Fibroblast of skin of left biceps (primary cell): ENCODE results near the gene SETMAR.
"Not testable (repeated sequence)": the region's sequence is repeated elsewhere in the genome, so short reads cannot be mapped to it uniquely, and the experiment has no call there.

Source experiments
- DNase-seq, 2 experiments: peaks; one replicate each; pipeline ENCODE4 v3.0.0-alpha.2; 2013; ENCODE audit warnings: low read depth in 2 of 2

Gene SETMAR

DNA sequence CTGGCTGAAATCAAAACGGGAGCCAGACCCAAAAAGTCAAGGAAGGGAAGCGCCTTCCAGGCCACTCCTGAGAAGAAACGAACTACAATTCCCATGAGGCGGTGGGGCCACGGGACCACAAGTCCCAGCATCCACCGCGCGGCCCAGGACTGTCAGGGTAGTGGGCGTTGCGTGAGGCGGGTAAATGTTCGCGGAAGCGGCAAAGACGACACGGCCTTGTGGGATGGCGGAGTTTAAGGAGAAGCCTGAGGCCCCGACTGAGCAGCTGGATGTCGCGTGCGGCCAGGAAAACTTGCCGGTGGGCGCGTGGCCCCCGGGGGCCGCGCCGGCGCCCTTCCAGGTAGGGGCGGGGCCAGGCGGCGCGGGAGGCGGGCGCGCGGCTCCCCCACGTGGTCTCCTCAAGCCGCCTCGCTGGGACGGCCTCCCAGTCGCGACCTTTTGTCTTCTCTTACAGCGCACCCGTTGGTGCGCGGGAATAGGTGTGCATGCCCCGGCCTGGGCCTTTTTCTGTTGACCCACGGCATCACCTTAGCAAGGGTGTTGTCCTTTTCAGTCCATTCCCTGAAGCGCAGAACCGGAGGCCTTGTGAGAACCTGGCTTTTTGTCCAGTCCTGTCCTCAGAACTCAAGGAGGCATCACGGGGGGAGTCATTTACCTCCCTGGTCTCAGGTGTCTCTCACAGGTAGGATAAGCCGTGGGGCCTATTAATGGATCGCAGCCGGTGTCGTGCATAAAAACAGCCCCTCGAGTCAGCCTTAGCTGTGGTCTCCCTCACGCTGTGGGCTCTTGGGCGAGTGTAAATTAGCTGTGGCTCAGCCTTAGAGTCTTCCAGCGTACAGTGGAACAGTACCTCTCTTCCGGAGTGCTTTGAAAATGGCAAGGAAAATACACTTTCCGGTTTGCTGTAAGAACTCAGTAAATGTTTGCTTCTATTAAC is at the start of gene SETMAR:
SETMAR (plus strand) TSS at position 183 of the 937 bp plus-strand sequence; CDS start at position 185, 2 bp downstream.
- peak; percentile 66 to 69 for DNase-seq

DNA sequence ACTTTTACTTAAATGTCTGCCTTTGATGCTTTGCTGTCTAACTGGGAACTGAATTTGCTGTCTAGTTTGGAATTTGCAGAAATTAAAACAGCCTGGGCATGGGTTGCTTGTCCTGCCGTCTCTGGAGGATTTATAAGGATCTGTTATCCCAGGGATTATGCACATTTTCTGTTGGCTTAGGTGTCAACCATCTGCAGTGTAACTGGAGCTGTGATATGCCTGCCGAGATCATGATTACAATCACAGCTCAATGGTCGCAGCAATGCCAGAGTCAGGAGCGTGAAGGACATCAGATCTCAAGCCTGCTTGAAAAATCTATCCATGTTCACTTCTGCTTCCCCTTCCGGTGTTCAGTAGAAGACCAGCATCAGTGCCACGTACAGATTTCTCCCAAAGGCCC is 41.8 kb upstream of the SETMAR start:
- DNase-seq, result no peak

DNA sequence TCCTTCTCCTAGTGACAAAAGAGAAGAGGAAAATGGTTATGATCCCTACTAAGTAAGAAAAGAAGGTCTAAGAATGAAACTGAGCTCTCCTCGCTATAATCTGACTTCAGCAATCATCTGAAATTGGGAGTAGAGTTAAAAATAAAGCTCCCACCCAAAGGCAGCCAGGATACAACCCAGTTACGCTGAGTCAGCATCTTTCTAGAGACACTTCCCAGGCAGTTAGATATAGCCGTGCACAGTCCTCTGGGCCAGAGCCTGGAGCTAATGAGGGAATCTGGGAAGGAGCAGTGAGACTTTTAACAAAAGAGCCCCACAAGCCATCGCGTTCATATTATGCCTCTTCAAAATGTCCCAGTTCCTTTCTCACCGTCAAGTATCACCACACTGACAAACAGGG is 39.1 kb upstream of the SETMAR start:
- no peak for DNase-seq

DNA sequence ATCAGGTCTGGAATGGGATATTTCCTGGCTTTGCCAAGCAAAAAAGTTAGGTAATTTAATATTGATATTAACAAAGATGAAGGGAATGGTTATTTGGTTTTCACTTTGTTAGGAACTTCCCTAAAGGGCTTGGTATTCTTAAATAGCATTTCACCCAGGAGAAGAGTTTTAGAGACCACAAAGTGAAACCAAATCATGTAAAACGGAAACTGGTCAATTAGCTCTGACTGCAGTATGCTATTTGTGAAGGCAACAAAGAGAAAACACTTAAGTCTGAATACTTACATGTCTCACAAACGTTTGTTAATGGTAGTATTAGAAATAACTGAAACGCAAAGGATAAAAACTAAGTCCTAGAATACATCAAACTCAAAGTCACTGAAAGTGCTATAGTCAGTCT is 32.4 kb upstream of the SETMAR start:
- no peak for DNase-seq

DNA sequence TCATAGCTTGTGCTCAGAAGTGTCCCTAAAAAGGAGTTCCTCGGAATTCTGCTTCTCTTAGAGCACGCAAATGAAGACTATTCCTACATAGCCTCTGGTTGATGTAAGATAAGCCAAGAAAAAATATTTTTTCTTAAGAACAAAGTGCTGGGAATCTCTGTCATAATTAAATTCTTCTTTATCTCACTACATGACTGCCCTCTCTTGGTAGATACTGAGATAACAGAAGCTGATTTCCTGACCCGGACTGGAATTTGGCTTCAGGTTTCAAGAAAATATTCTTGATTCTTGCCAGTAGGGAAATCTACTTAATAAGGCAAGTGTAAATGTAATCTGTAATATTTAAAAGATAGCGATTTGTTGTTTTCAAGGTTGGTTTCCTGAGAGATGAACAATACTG is 31.3 kb upstream of the SETMAR start:
- DNase-seq, result peak in 1 of 2 experiments; percentile 12

DNA sequence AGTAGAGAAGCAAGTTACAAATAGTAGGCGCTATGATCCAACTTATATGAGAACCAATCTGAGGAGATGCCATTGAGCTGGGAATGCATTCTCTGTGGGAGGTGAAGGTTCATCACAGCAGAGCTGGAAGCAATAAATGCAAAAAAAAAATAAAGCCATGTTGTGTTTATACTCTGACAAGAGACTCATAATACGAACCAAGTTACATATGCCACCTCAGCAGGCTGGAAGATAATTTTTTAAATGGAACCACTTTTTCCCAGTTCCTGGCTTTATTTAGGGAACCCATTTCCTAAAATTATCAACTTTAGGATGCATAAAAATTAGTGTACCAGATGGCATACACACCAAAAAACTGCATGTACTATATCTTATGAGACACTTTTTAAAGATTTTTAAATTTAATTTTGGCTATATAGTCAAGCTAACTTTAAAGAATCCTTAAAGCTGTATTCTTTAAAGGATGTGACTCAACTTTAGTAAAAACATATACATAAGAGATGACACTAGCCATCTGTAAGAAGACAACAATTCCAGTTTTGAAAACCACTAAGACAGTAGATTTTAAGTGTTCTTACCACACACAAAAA is 23.6 kb upstream of the SETMAR start:
- DNase-seq, result no peak

DNA sequence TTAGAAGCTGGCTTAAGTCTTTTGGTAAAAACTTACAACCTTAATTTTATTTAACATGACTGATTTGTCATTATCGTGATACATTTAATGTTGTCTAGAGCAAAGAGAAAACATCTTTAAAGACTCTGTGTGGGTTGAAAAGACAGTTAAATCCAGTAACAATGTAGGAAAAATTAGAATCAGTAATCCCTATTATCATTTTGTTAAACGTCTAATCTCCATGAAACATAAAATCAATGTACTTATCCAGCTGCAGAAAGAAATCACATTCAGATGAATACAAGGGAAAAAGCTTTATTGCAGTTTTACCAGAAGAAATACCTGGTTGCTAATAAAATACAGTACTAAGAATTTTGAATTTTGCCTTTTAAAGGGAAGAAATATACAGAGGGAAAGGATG is 21.2 kb upstream of the SETMAR start:
- no peak for DNase-seq

DNA sequence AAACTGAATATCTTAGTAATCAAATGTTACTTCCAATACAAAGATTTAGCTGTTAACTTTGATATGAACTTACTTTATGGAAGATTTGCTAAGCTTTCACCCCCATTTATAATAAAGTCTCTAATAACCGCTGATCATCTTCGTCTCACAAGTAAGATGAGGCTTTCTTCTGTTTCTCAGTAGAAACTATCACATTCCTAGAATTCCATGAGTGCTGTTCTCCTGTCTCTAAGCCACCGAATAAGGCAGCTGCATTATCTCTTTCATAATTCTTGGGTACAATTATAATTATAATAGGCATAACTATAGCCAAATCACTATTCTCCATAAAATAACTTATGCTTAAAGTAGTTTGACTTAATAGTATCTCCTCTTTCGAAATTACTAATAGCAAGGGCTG is 18.3 kb upstream of the SETMAR start:
- DNase-seq, result no peak

DNA sequence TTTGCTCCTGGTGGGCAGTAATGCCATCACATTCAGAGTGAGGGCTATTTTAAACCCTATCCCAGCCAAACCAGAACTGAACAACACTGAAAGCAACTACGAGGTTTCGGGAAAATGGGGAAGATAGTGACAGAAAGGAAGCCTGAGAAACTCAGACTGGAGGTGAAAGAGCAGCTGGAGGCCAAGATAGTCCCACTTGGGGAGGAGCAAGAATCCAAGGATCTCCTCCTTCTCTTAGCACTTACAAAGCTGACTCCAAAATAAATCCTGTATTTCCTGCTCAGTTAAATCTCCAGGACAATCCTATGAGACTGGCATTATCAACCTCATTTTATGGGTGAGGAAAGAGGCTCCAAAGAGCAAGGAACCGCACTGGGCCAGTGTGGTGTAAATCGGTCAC is 14.1 kb upstream of the SETMAR start:
- no peak for DNase-seq

DNA sequence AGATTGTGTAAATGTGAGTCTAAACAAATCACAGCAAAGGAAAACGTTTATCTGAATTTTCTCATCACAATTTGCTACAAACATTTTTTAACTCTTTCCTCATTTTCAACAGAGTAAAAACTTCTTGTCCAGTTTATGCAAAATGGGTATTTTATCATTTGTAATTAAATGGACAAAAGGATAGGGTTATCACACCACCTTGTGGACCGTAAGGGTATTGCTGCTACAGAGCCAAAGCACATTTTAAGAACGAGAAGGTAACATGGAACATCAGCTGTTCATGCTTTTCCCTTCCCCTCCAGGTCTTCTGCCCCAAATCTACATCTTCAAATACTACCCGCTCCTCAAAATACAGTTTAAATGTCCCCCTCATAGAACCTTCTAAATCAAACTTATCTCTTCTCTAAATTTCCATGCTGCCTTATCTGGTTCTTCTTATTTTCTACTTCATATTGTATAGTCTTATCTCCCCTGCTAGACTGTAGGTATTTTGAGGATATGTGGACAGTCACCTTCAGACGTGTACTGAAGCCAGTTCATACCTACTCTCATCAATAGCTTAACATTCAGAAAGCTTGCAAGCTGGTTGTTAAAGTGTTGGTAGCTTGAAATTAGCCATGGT is 12.8 kb upstream of the SETMAR start:
- DNase-seq, result no peak

DNA sequence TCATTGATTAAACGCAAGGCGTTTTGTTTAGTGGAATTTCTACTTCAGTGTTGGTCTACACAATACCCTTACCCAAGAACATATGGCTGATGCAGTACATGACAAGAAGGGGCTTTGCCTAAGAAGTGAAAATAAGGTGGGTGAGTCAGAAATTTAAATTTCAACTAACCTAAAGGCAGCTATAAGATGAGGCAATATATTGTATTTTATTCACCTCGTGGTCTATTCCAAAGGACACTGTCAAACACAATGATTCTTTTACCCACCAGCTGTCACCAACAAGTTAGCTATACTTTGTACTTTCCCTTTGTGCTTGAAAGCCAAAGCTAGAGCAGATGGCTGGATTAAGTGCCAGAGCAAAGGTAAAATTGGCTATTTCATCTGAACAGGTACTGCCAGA is 10.9 kb upstream of the SETMAR start:
- no peak for DNase-seq

DNA sequence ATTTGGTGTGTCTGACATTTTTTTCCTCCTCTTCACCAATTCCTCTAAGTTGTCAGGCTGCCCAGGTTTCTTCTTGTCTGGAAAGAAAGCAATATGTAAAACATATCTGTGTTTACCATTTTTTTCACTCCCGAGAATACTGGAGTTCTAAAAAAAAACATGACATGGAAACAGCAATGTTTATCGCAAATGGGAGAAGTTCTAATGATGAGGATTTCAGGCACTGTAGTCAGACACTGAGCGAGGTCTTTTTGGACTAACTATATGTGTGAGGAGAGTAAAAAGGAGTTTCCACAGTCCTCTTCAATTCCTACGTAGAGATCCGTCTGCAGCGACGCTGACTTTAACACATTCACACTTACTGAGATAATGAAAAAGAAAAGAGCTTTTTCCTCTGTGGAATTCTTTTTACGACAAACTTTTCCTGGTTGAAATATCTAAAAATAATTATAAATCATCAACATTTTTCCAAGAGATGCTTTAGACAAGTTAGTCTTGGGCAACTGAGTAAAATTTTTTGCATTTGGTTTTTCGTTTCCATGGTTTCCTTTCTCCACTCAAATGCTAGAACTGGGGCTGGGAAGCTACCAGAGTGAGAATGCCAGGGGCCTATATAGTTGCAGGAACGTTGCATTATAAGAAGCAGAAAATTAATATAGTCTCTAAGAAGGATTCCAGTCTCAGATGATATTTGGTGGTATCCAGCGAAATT is 8.4 kb upstream of the SETMAR start:
- DNase-seq, result no peak

DNA sequence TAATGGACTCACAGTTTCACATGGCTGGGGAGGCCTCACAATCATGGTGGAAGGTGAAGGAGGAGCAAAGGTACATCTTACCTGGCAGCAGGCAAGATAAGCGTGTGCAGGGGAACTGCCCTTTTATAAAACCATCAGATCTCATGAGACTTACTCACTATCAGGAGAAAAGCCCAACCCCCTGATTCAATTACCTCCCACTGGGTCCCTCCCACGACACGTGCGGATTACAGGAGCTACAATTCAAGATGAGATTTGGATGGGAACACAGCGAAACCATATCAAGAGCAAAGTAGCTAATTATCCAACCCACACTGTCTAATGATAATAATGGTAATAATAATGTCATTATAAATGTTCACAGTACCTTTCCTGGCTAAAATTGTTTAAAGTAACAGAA is 6.7 kb upstream of the SETMAR start:
- DNase-seq, result not testable (repeated sequence)

DNA sequence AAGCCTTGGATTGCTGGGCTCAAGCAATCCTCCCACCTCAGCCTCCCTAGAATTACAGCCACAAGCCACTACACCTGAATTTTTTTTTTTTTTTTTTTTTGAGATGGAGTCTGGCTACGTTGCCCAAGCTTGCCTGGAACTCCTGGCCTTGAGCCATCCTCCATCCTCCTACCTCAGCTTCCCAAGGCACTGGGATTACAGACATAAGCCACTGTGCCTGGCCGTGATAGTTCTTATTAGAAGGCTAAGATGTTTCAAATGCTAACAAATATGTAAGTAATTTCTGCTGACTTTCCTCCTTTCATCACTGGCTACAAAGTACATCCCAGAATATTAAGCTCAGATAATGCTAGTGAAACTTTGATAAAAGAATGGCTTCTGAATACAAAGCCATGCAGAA is 5.7 kb upstream of the SETMAR start:
- DNase-seq, result no peak

DNA sequence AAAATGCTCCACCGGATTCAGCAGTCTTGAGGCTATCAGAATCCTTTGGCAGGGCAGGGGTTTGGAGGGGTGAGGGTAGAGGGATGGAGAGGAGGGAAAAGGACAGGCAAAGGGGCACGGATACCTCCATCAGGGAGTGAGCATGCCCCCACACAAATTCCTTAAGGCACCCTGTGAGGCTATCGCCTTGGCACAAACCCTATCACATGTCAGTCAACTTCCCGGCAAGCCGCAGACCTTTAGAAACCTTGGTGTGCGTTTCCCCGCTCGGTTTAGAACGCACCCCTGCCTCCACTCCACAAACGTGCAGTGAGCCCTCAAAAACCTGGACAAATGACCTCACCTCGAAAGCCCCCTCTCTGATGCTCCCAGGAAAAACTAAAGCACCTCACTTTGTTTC is 422 bp upstream of the SETMAR start:
- no peak for DNase-seq

DNA sequence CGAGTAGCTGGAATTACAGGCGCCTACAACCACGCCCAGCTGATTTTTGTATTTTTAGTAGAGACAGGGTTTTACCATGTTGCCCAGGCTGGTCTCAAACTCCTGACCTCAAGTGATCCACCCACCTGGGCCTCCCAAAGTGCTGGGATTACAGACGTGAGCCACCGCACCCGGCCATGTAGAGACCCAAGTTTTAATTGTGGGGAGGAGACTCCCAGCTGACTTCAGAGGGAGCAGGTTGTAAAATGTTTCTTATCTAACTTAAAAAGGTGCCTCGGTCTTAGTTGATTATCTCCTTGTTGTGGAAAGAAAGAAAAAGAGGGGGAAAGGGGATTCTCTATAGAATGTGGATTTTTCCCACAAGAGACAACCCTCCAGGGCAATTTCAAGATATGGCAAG is 2.0 kb downstream of the SETMAR start:
- DNase-seq, result not testable (repeated sequence)

DNA sequence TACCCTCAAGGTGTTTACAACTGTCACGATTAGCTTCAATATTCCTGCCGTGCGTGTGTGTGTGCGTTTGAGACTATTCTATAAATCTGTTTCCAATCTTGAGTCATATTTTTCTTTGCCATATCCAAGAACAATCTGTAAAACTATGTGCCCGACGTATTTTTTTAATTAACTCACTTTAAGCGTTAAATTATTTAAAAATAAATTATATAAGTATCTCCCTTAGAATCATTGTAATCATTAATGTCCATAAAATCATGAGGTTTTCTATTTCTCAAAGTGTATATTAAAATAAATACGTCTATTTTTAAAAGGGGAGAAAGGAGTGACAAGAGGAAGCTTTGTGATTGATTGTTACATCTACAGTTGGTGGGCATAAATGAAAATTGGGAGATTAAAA is 2.9 kb downstream of the SETMAR start:
- DNase-seq, result no peak

DNA sequence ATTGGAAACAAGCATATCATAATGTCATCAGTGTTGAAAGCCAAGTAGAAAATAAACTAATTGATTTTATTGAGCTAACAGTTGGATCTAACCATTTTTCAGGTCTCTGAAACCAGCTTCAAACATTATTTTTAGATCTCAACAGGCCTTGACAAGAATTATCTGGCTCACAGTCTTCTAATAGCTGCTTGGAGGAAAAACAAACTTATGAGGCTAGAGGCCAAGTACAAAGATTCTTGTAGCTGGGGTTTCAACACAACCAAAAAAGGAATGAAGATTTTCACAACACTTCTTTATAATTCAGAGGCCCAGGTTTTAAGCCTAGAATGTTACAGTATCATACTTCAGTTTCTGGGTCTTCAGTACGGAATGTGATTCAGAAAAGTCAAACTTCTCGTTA is 3.7 kb downstream of the SETMAR start:
- no peak for DNase-seq

DNA sequence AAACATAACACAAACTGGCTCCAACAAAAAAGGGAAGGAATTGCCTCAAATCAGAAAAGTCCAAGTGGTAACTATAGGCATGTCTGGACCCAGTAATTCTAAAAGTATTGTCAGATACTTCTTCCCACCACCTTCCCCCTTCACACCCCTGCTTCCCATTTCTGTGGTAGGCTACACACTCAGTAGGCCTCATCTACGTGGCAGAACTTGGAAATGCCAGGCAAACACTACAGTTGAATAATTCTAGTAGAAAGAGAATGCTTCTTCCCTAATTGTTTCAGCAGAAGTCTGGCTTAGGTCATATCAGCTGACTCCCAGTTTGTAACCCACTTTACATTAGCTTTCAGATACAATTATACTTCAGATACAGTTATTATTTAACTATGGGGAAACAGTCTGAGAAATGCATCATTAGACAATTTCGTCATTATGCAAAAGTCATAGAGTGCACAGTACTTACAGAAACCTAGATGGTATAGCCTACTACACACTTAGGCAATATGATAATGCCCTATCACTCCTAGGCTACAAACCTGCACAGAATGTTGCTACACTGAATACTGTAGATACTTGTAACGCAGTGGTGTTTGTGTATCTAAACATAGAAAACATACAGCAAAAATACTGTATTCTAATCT is 6.4 kb downstream of the SETMAR start:
- DNase-seq, result no peak

DNA sequence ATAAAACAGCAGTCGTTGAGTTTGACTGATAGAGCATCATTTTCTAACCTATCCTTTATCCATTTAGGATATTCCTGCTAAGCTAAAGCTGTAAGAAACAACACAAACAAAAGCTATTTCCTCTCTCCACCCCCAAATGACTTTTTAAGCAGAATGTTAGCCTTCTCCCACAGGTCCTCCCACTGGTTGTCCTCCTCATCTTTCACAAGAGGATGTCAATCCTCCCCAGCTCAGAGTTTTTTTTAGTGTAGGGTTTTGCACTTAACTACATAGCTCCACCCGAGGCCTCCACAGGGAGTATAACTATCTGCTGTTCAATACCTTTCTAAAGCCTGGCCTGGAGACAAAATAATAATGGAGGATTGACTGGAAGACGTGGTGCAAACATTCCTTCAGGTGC is 7.8 kb downstream of the SETMAR start:
- no peak for DNase-seq

DNA sequence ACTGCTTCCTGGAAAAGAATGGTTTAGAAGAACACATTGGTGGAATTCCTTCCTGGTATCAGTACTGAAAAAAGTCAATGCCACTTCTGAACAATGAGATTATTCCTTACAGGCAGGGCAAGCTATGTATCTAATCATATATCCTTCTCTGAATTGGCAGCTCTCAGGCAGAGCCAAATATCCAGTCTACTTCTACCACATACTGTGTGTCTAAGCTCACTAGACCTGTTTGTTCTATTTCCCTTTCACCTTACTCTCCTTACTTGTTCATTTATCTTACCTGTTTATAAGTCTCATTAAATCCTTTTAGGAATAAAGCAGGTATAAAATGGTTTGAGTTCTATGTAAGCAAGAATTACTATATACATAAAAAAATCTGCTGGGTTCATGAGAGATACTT is 8.3 kb downstream of the SETMAR start:
- no peak for DNase-seq
